SK-N-MC (cell line): ENCODE data around the gene PTGES2.

Experiments
- EZH2 ChIP-seq: fragments of 200-600 bp; sonication (generic); IDR thresholded peaks from one replicate; pipeline ENCODE4 v1.6.1; 2017; ENCODE audit warnings: antibody characterized with exemption
- FOXP2 ChIP-seq: optimal IDR thresholded peaks from 2 replicates; pipeline ENCODE3; 2011; ENCODE audit warnings: mild to moderate bottlenecking, moderate library complexity; ENCODE audit not compliant: insufficient read depth; ENCODE audit errors: extremely low read length, control extremely low read depth
- POLR2AphosphoS5 ChIP-seq: IDR thresholded peaks from 2 replicates; pipeline ENCODE4 v1.6.1; 2012; ENCODE audit warnings: mild to moderate bottlenecking, low read depth, low read length, borderline replicate concordance

DNA sequence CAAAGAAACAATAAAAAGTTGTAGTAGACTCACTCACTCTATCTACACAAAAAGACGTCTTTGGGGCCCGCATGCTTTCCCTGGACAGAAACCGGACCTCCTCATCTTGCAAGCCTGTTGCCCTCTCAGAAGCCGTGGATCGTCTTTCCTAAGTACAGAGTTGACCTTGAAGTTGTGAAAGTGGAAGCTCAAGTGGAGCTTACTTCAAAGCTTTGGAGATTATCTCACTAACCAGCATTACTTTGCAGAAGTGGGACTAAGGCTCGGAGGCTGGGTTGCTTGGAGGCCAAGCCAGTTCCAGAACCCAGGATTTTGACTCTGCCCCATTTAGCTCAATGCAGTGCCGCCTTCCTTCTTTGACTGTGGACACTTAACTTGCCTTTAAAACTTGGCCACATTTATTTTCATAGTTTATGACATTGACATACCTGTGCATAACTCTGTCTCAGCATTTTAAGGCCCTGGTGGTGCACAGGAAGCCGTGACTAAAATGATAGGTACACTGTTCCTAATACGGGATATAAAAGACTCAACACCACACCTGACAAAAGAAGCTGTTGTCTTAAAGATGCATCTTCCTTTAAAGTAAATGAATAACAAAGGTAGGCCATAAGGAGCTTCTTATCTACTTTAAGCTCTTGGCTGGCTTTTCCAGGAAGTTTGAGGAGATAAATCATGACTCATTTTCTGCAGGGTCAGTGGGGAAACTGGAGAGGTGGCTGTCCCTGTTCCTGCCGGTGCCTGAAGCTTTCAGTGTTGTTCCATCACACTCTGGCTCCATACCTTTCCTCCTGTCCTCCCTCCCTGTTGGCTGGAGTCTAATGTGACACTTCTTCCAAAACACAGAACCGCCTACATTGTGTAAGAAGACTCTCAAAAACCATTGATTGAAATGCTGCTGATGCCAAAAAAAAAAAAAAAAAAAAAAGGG, 48.8 kb downstream of the PTGES2 start:
- TF ChIP-seq POLR2AphosphoS5 = no peak
- TF ChIP-seq EZH2 = no peak
- no peak for TF ChIP-seq FOXP2
